Hematopoietic multipotent progenitor cell (in vitro differentiated cells): Measurements from ENCODE around the gene CRLF3. TPM values are rescaled to one million over a fixed set of nuclear protein-coding genes. Genes with fewer than 3 reads are reported as not detected.
"Not testable (repeated sequence)": the region's sequence is repeated elsewhere in the genome, so short reads cannot be mapped to it uniquely, and the experiment has no call there.

Experiments
- DNase-seq, 3 donors: peaks; one replicate each; pipeline ENCODE4 v3.0.0-alpha.2; 2011 to 2015; ENCODE audit warnings: low read depth in 2 of 3, low spot score in 2 of 3
- total RNA-seq: library from RNA; depleted of rRNA; stranded (reverse); fragments of >200 nt; gene quantifications from one replicate; pipeline ENCODE4 v1.2.3, GENCODE V29; 2012

The CRLF3 gene
- total RNA-seq, 1 donor = 28.0 TPM

GRCh38 chr17:30816165-30816564 lies 8.3 kb downstream of the CRLF3 start:
- DNase-seq = no peak

GRCh38 chr17:30814860-30815259 lies 9.6 kb downstream of the CRLF3 start:
- not testable (repeated sequence) for DNase-seq

- not testable (repeated sequence) for DNase-seq
Observed at GRCh38 chr17:30814236-30814635, 10.3 kb downstream of the CRLF3 start.

- DNase-seq = no peak
Observed at GRCh38 chr17:30812218-30813177, 12.0 kb downstream of the CRLF3 start.

- no peak for DNase-seq
Observed at GRCh38 chr17:30809867-30810266, 14.6 kb downstream of the CRLF3 start.

GRCh38 chr17:30808785-30809286 lies 15.7 kb downstream of the CRLF3 start:
- DNase-seq = peak in 2 of 3 donors; percentile 63 to 87

GRCh38 chr17:30807896-30808295 lies 16.6 kb downstream of the CRLF3 start:
- DNase-seq = no peak

GRCh38 chr17:30805944-30806456 lies 18.5 kb downstream of the CRLF3 start:
- peak in 1 of 3 donors; percentile 48 for DNase-seq

- DNase-seq = no peak
Observed at GRCh38 chr17:30801671-30802070, 22.8 kb downstream of the CRLF3 start.

- no peak for DNase-seq
Observed at GRCh38 chr17:30796016-30796415, 28.5 kb downstream of the CRLF3 start.

GRCh38 chr17:30794372-30794771 lies 30.1 kb downstream of the CRLF3 start:
- DNase-seq = no peak

- DNase-seq = no peak
Observed at GRCh38 chr17:30793282-30793977, 31.1 kb downstream of the CRLF3 start.

- no peak for DNase-seq
Observed at GRCh38 chr17:30790279-30790678, 34.2 kb downstream of the CRLF3 start.

GRCh38 chr17:30788918-30789317 lies 35.6 kb downstream of the CRLF3 start:
- no peak for DNase-seq

- no peak for DNase-seq
Observed at GRCh38 chr17:30782206-30782605, 42.3 kb downstream of the CRLF3 start.

GRCh38 chr17:30780343-30780742 lies 44.1 kb downstream of the CRLF3 start:
- DNase-seq = peak in 1 of 3 donors; percentile 12

- not testable (repeated sequence) for DNase-seq
Observed at GRCh38 chr17:30768771-30769170, 55.7 kb downstream of the CRLF3 start.

GRCh38 chr17:30767641-30768404 lies 56.7 kb downstream of the CRLF3 start:
- DNase-seq = not testable (repeated sequence)

GRCh38 chr17:30761060-30761459 lies 63.4 kb downstream of the CRLF3 start:
- no peak for DNase-seq

- DNase-seq = not testable (repeated sequence)
Observed at GRCh38 chr17:30753291-30753690, 71.2 kb downstream of the CRLF3 start.
